Stimulated activated CD8-positive, alpha-beta memory T cell treated with anti-CD3 and anti-CD28 coated beads, Interleukin-12 subunit alpha, Interleukin-12 subunit beta, amount 100 ng/mL, for 1 hour (primary cell): ENCODE measurements around the gene DPAGT1.
A peak's percentile ranks its signal among the peaks of the same experiment; 100 is the strongest.

Experiments used
- DNase-seq: peaks from one replicate; pipeline ENCODE4 v3.0.0-alpha.2; 2020; ENCODE audit warnings: low read depth

Gene DPAGT1

GRCh38 chr11:119057000-119057769 is 44.5 kb downstream of the DPAGT1 start, which contains the start of gene HYOU1:
Gene HYOU1 (minus strand): TSS chr11:119057205. CDS start chr11:119056160, 1,045 bp downstream.
- DNase-seq: peak; percentile 97

DNA sequence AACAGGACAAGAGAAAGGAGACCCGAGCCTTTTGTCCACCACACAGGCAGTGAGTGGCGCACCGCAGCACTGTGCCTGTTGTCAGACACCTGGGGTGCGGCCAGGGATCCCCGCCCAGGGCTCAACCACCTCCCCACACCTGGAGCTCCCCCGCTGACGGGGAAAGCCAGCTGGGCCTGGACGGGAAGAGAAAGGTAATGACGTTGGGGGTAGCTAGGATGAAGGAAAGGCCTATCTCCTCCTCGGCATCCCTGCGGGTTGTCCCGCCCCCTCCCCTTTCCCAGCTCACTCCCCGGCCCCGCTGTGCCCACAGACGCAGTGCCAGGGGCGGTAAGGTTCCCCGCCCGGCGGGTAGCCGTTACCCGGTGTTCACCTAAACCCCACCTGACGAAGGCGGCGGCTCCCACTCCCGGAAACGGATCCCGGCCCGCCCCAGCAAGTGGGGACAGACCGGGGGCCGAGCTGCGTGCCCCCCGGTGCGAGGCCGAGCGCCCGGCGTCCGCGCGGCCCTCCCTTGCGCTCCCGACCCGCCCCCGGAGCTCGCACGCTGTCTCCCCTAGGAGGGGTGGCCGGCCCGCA is 45.1 kb downstream of the DPAGT1 start:
- peak; percentile 19 for DNase-seq

GRCh38 chr11:119055901-119056300 is 45.8 kb downstream of the DPAGT1 start:
- DNase-seq: no peak

DNA sequence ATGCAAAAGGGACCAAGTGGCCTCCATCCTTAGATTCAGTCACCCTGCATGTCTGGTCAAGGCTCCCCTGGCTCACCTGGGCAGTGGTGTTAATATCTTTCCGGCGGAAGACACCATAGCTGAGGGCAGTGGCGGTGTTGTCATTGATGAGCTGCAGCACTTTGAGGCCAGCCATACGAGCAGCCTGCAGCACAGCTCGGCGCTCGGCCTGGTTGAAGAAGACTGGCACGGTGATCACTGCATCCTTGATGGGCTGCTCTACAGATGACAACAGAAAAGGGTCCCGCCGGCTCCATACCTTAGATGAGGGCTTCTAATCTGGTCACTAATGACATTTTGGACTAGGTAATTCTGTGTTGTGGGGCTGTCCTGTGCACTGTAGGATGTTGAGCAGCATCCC is 47.2 kb downstream of the DPAGT1 start:
- no peak for DNase-seq

DNA sequence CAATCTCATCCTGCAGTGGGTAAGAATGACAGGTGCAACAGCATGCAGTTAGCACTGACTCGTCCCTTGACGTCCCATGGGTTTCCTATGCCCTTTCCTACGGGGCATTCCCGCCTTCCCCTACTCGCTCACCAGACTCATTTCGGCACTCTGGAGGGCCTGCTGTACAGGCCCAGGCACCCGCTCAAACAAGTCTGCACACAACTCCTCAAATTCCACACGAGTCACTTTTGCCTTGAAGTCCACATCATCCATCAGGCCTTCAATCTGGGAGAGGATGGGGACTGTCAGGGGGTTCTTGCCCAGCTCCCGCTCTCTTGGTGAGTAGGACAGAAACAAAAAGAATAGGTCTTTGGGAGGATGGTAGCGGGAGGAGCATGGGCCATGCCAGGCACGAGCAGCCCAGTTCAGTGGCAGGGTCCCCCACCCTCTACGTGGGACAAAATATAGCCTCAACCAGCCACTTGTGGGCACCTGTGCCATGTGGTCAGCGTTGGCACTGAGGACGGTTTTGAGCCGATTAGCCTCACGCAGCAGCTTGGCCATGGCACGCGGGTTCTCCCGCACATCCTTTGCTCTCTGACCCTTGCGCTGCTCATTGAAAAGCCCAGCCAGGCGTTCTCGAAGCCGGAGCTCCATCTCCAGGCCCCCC is 49.4 kb downstream of the DPAGT1 start:
- no peak for DNase-seq

DNA sequence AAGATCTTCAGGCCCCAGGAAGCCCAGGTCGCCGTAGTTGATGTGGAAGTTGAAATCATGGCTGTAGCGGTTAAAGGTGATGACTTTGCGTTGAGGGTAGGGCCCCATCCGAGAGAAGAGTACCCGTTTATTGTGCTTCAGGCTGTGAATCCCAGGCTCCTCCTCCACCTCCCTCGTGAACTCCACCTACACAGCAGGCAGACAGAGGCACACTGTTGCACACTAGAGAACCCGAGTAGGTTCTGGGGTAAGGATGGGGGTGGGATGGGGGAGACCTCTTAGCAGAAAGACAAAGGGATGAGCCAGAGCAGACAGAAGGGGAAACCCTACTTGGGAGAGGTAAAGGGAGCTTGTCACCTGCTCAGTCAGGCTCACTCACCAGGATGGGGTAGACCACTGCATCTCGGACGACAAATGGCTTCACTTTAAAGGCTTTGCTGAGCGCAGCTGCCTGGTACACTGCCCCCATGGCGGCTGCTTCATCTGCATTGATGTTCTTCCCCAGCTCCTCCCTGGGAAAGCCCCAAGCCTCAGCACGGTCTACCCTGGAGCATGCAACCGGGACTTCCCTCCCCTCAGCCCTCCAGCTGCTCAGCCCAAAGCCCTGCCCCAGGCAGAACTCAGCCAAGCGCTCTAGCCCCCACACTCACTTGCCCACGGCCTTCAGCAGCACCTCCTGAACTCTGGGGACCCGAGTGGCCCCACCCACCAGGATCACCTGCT is 50.1 kb downstream of the DPAGT1 start:
- no peak for DNase-seq

DNA sequence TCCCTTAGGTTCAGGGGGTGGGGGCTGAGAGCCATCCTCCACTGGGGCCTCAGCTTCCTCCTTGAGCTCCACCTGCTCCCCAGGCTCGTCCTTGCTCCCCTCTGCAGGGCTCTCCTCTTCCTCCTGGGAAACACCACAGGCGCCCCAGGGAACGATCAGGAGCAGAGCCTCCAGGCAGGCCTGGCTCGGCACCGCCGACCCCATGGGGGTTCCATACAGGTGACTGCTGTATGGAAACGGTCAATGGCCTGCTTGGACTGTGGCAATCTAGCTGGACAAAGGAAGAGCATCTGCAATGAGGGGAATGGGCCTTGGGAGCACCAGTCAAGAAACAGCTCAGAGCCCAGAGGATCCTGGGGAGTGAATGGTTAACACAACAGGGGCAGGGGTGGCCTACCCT is 52.6 kb downstream of the DPAGT1 start:
- DNase-seq: no peak

- no peak for DNase-seq
Measured at GRCh38 chr11:119048644-119049043, 53.0 kb downstream of the DPAGT1 start.

DNA sequence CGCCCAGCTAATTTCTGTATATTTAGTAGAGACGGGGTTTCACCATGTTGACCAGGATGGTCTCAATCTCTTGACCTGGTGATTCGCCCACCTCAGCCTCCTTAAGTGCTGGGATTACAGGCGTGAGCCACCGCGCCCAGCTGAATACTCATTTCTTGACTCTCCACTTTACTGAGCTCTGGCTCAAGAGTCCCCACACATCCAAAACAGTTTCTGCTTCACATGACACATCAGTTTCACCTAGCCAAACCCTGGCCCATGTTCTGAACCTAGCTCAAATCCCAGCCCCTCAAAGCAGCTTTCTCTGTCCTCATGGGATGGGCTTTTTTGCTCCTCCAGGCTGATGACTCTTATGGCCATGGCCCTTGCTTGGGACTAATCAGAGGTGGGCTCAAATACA is 54.4 kb downstream of the DPAGT1 start:
- no peak for DNase-seq
